Tibial nerve (tissue), 4 donors: ENCODE results near the gene MXD3. TPM values are rescaled to one million over a fixed set of nuclear protein-coding genes. Genes with fewer than 3 reads are reported as not detected.

ENCODE experiments used
- DNase-seq, 2 donors: peaks; one replicate each; pipeline ENCODE4 v3.0.0-alpha.2; 2019; ENCODE audit warnings: low spot score in 2 of 2
- H3K27ac ChIP-seq, 4 donors: fragments of 200-600 bp; sonication (generic) in 3 of 4; one replicate each; pipeline ENCODE4 v1.5.1; 2017 to 2019; ENCODE audit warnings: mild to moderate bottlenecking in 1 of 4
- H3K27me3 ChIP-seq, 2 donors: fragments of 200-600 bp; sonication (generic) in 1 of 2; one replicate each; pipeline versions ENCODE4 v1.5.1 to v1.6.0; 2017 to 2019
- H3K36me3 ChIP-seq, 3 donors: fragments of 200-600 bp; sonication (generic); one replicate each; pipeline ENCODE4 v1.5.1; 2018 to 2019
- H3K4me1 ChIP-seq, 4 donors: fragments of 200-600 bp; sonication (generic) in 3 of 4; one replicate each; pipeline ENCODE4 v1.5.1; 2017 to 2019
- H3K4me3 ChIP-seq, 4 donors: fragments of 200-600 bp; sonication (generic) in 3 of 4; one replicate each; pipeline ENCODE4 v1.5.1; 2017 to 2019; ENCODE audit warnings: mild to moderate bottlenecking in 1 of 4, moderate library complexity in 1 of 4
- H3K9me3 ChIP-seq, 4 donors: fragments of 200-600 bp; sonication (generic) in 3 of 4; one replicate each; pipeline ENCODE4 v1.5.1; 2017 to 2019
- CTCF ChIP-seq, 5 experiments: fragments of 200-600 bp in 3 of 5; fragments of 450-650 bp in 2 of 5; sonication (generic) in 3 of 5; IDR thresholded peaks; one replicate each; pipeline ENCODE4 v1.5.1; 2016 to 2019; ENCODE audit warnings: antibody characterized with exemption in 5 of 5, mild to moderate bottlenecking in 3 of 5, moderate library complexity in 2 of 5
- EP300 ChIP-seq, 2 donors: sonication (generic); formaldehyde crosslinking; IDR thresholded peaks; one replicate each; pipeline ENCODE4 v1.6.1; 2017; ENCODE audit warnings: antibody characterized with exemption in 2 of 2, mild to moderate bottlenecking in 1 of 2
- POLR2A ChIP-seq, 2 donors: fragments of 450-650 bp; IDR thresholded peaks; one replicate each; pipeline ENCODE4 v1.6.1; 2017; ENCODE audit warnings: antibody characterized with exemption in 2 of 2, mild to moderate bottlenecking in 2 of 2, moderate library complexity in 2 of 2
- WGBS, 2 donors: methylation state at CpG; one replicate each; pipeline ENCODE4 v1.1.5; 2018; 5-methylcytosine and 5-hydroxymethylcytosine counted together
- total RNA-seq, 4 donors: library from RNA; depleted of rRNA; stranded (reverse); fragments of >200 nt; gene quantifications; one replicate each; pipeline ENCODE4 v1.1.0, GENCODE V29; 2016

Gene MXD3
- total RNA-seq, 4 donors from 2014 or later = 5.2 to 33.9 (median 14.7) TPM

GRCh38 chr5:177270653-177271052 lies 41.0 kb downstream of the MXD3 start:
- TF ChIP-seq POLR2A (IDR thresholded peaks at IDR 0.05) (no peak), EP300 (IDR thresholded peaks at IDR 0.05) (no peak), CTCF (IDR thresholded peaks at IDR 0.05) (no peak)
- H3K36me3 ChIP-seq = peaks cover 0 to 86% (median 19%) of the 10 kb centered on the region in 3 donors

GRCh38 chr5:177269976-177270375 lies 41.7 kb downstream of the MXD3 start:
- Histone ChIP-seq H3K9me3 (no peaks in the 10 kb centered on the region), H3K36me3 (peaks cover 0 to 84% (median 19%) of the 10 kb centered on the region in 3 donors), H3K4me1 (no peaks in the 10 kb centered on the region), H3K4me3 (no peak overlapping the region), H3K27ac (no peak overlapping the region), H3K27me3 (no peaks in the 10 kb centered on the region)
- 55 to 74% methylated on average over 3 of the region's 3 CpGs for WGBS, 2 donors
- TF ChIP-seq POLR2A (IDR thresholded peaks at IDR 0.05) (no peak), EP300 (IDR thresholded peaks at IDR 0.05) (no peak), CTCF (IDR thresholded peaks at IDR 0.05) (no peak)
- DNase-seq = no peak

More at GRCh38 chr5:177270653-177271052, 41.0 kb downstream of the MXD3 start:
- Histone ChIP-seq H3K9me3 (no peaks in the 10 kb centered on the region), H3K27me3 (no peaks in the 10 kb centered on the region), H3K4me3 (no peak overlapping the region), H3K4me1 (no peaks in the 10 kb centered on the region), H3K27ac (no peak overlapping the region)
- no peak for DNase-seq
- WGBS, 2 donors = 88 to 90% methylated on average over 3 of the region's 3 CpGs

- no peak overlapping the region for H3K4me3 ChIP-seq
- H3K36me3 ChIP-seq = peaks cover 0 to 78% (median 19%) of the 10 kb centered on the region in 3 donors
These were observed 42.3 kb downstream of the MXD3 start for GRCh38 chr5:177269232-177269895.

GRCh38 chr5:177265395-177265794 lies 46.3 kb downstream of the MXD3 start:
- no peak for DNase-seq
- peaks cover 0 to 79% (median 14%) of the 10 kb centered on the region in 3 donors for H3K36me3 ChIP-seq
- H3K9me3 ChIP-seq = no peaks in the 10 kb centered on the region
- no peaks in the 10 kb centered on the region for H3K27me3 ChIP-seq
- H3K4me3 ChIP-seq = no peak overlapping the region
- 82 to 92% methylated on average over 10 to 16 of the region's 16 CpGs for WGBS, 2 donors
- no peaks in the 10 kb centered on the region for H3K4me1 ChIP-seq
- TF ChIP-seq CTCF (IDR thresholded peaks at IDR 0.05) (no peak), EP300 (IDR thresholded peaks at IDR 0.05) (no peak), POLR2A (IDR thresholded peaks at IDR 0.05) (no peak)
- no peak overlapping the region for H3K27ac ChIP-seq

More at GRCh38 chr5:177269232-177269895, 42.3 kb downstream of the MXD3 start:
- WGBS, 2 donors = 91 to 93% methylated on average over 7 of the region's 7 CpGs
- no peak for TF ChIP-seq POLR2A (IDR thresholded peaks at IDR 0.05)
- no peak for TF ChIP-seq EP300 (IDR thresholded peaks at IDR 0.05)
- no peak for TF ChIP-seq CTCF (IDR thresholded peaks at IDR 0.05)
- Histone ChIP-seq H3K4me1 (no peaks in the 10 kb centered on the region), H3K27ac (no peak overlapping the region), H3K27me3 (no peaks in the 10 kb centered on the region), H3K9me3 (no peaks in the 10 kb centered on the region)
- no peak for DNase-seq

- no peak overlapping the region for H3K27ac ChIP-seq
- 65 to 74% methylated on average over 1 of the region's 1 CpG for WGBS, 2 donors
- no peak for TF ChIP-seq POLR2A (IDR thresholded peaks at IDR 0.05)
- no peak for TF ChIP-seq EP300 (IDR thresholded peaks at IDR 0.05)
- TF ChIP-seq CTCF (IDR thresholded peaks at IDR 0.05) = no peak
- H3K36me3 ChIP-seq = peaks cover 0 to 79% (median 14%) of the 10 kb centered on the region in 3 donors
- H3K9me3 ChIP-seq = no peaks in the 10 kb centered on the region
- DNase-seq = no peak
- no peak overlapping the region for H3K4me3 ChIP-seq
- no peaks in the 10 kb centered on the region for H3K4me1 ChIP-seq
- no peaks in the 10 kb centered on the region for H3K27me3 ChIP-seq
These were observed 47.5 kb downstream of the MXD3 start for GRCh38 chr5:177264178-177264577.
